ENCODE data around the gene IFNA5. TPM values are rescaled to one million over a fixed set of nuclear protein-coding genes. Genes with fewer than 3 reads are reported as not detected.

The IFNA5 gene
- total and polyA plus RNA-seq, 2 of the 4 experiments (the other 2 are of a cell fraction) = not detected

- Histone ChIP-seq H3K4me1 (ENCODE audit: control insufficient read depth, insufficient read depth, low read length) (peaks cover 2% of the 10 kb centered on the region; the same call in 1 of the 2 replicates), H4K5ac (ENCODE audit: low read depth, low read length) (no peak overlapping the region), H2AK9ac (replicated peaks; ENCODE audit: low read depth, low read length, poor library complexity) (no peak overlapping the region), H3K56ac (ENCODE audit: extremely low read depth, insufficient read depth, low read length) (no peak overlapping the region), H4K20me1 (ENCODE audit: insufficient read depth, low read length) (peaks cover 6% of the 10 kb centered on the region; the same call in 1 of the 2 replicates), H2BK120ac (ENCODE audit: low read depth, low read length) (no peak overlapping the region), H3K9ac (ENCODE audit: low read depth, low read length) (no peak overlapping the region), H2BK5ac (ENCODE audit: low read depth, low read length, poor library complexity, severe bottlenecking) (no peak overlapping the region), H3K18ac (ENCODE audit: low read depth, low read length) (no peak overlapping the region), H2BK20ac (ENCODE audit: low read depth, low read length) (no peak overlapping the region), H3K4me3 (ENCODE audit: insufficient read depth, low read depth, low read length) (no peak overlapping the region), H3K4me2 (ENCODE audit: low read depth, low read length) (no peak overlapping the region), H2BK15ac (ENCODE audit: low read depth, low read length) (no peak overlapping the region), H3K27me3 (ENCODE audit: control insufficient read depth, insufficient read depth, low read length) (peaks cover 4% of the 10 kb centered on the region), H2AK5ac (ENCODE audit: low read depth, low read length) (no peak overlapping the region), H3K9me1 (ENCODE audit: insufficient read depth, low read length) (no peaks in the 10 kb centered on the region; the same call in 1 of the 2 replicates), H3K4ac (ENCODE audit: low read depth, low read length) (no peak overlapping the region), H3K9me3 (ENCODE audit: control insufficient read depth, insufficient read depth, low read length) (no peaks in the 10 kb centered on the region), H3K36me3 (ENCODE audit: control insufficient read depth, insufficient read depth, low read length) (peaks cover 20% of the 10 kb centered on the region), H3K79me1 (ENCODE audit: low read depth in 1 of 2, low read length in 2 of 2) (peaks cover 6 to 10% of the 10 kb centered on the region in 2 experiments; a peak in 3 of 4 replicates), H3K23ac (ENCODE audit: low read depth, low read length) (no peak overlapping the region), H4K91ac (ENCODE audit: insufficient read depth, low read depth, low read length) (no peak overlapping the region), H4K8ac (ENCODE audit: low read depth in 2 of 2, low read length in 2 of 2) (no peak overlapping the region), H3K14ac (replicated peaks; ENCODE audit: low read depth, low read length) (no peak overlapping the region), H3K27ac (ENCODE audit: insufficient read depth, low read length) (no peak overlapping the region), H2AFZ (replicated peaks; ENCODE audit: low read length, poor library complexity) (no peak overlapping the region)
- in situ Hi-C loops (cut with MboI; ENCODE audit: low sequenced_read_pairs) (loop anchor here (5.0 to 25.0 kb wide), 2 partner anchors 477 to 942 kb away; no protein-coding TSS in a partner anchor), dilution Hi-C loops (cut with HindIII; ENCODE audit: low sequenced_read_pairs, unreplicated experiment) (no loop called here), intact Hi-C loops (cut with micrococcal nuclease) (loop anchor here (10.0 kb wide), 1 partner anchor 924 kb away; no protein-coding TSS in a partner anchor)
- ChIA-PET CTCF (interaction anchor here (1.1 to 1.4 kb wide), 2 partner anchors 13 to 75 kb away, joined by 5 to 6 read pairs; no protein-coding TSS in a partner anchor), POLR2A (ENCODE audit: unreplicated experiment) (no interaction called here)
- no TSS peak for BruUV-seq (replicated peaks)
- ATAC-seq (ENCODE audit: low read depth) (no peak), DNase-seq (no peak)
- WGBS, 2 experiments (ENCODE audit: extremely low coverage in 2 of 2, insufficient read length in 1 of 2) = no CpG with 5 or more reads among the region's 2 CpGs
- TF ChIP-seq SMC3 (IDR thresholded peaks at IDR 0.05; ENCODE audit: low read depth, low read length) (no peak), RCOR1 (IDR thresholded peaks at IDR 0.05; ENCODE audit: insufficient replicate concordance, low read length) (no peak), MXI1 (IDR thresholded peaks at IDR 0.05; ENCODE audit: borderline replicate concordance, low read depth, low read length) (no peak), ELK1 (IDR thresholded peaks at IDR 0.05; ENCODE audit: borderline replicate concordance, low read depth, low read length) (no peak), BHLHE40 (IDR thresholded peaks at IDR 0.05; ENCODE audit: low read depth, low read length) (no peak), MAFK (IDR thresholded peaks at IDR 0.05; ENCODE audit: low read depth, low read length) (no peak), FOS (IDR thresholded peaks at IDR 0.05; ENCODE audit: low read depth, low read length) (no peak), CHD1 (IDR thresholded peaks at IDR 0.05; ENCODE audit: low read depth, low read length) (no peak), RFX5 (IDR thresholded peaks at IDR 0.05; ENCODE audit: low read depth, low read length) (no peak), RAD21 (IDR thresholded peaks at IDR 0.05; ENCODE audit: low read length) (no peak)
Observed at GRCh38 chr9:21320465-21320864, 15.4 kb upstream of the IFNA5 start.

All from IMR-90 (cell line).